Measurements from ENCODE around the gene RHOD.

The RHOD gene

DNA sequence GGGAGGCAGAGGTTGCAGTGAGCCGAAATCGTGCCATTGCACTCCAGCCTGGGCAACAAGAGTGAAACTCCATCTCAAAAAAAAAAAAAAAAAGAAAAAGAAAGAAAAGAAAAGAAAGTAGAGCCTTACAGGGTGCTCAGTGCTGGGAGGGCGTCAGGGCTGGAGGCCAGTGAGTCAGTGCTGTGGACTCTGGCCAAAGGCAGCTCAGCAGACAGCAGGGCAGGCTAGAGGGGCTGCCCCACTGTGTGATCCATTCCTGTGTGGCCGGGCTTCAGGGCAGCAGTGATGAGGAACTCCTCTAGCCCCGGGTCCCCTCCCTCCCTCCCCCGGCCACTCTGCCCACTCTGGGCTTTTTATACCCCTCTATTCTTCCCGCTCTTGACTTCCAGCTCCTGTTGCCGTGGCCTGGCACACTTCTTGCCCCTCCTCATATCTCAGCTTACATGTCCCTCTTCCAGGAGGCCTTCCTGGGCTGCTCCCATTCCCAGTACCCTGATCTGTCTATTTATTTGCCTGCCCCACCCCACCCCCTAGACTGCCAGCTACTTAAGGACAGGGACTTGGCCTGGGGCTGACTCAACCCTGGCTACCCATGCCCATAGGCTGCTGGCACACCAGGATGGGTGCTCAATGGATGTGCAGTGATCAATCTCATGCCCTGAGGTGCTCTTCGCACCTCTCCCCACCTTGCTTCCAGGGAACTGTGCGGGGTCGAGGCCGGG, 23.7 kb upstream of the RHOD start:
- no peak for DNase-seq

- no peak for DNase-seq
Measured at GRCh38 chr11:67033661-67034166, 22.9 kb upstream of the RHOD start.

- no peak for DNase-seq
Measured at GRCh38 chr11:67034350-67034749, 22.3 kb upstream of the RHOD start.

DNA sequence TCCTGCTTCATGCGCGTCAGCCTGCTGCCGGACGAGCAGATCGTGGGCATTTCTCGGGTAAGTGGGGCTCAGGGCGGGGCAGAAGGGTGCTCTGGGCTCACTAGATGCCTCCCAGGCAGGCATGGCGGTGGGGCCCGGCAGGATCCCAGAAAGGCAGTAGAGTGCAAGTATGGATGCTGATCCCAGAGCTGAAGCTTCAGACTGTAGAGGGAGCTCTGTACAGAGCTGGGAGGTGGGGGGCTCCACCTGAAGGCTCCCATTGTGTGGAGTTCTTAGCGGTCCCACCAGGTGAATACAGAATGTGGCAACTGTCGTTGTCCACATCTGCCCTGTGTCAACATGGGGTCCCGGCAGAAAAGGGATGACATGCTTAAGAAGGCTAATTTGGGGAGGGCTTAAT, 16.5 kb upstream of the RHOD start:
- DNase-seq = no peak

- DNase-seq = no peak
Measured at GRCh38 chr11:67041602-67042001, 15.0 kb upstream of the RHOD start.

DNA sequence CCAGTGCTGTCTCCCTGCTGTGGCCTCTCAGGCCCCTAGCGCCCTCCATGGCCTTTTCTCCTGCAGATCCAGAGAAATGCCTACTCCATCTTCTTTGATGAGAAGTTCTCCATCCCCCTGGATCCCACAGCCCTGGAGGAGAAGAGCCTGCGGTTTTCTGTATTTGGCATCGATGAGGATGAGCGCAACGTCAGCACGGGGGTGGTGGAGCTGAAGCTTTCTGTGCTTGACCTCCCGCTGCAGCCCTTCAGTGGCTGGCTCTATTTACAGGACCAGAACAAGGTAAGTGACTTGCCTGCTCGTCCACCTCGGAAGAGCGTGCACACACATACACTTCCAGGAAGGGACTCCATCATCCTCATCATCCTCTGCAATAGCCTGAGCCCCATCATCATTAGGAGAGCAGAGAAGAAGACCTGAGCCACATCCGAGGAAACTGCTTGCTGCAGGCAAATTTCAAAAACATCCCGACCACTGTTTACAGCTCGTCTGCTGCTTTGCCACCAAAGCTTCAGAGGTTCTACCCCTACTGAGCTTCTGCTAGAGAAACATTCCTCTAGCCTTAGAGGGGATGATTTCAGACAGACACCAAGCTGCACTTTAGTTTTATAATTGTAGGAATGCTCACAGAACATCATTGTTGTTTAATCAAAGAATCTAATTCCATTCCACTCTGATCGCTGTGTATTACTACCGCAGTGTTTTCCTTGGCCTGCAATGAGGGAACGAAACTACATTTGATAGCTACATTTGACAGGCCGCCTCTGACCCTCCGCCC, 12.9 kb upstream of the RHOD start:
- no peak for DNase-seq

DNA sequence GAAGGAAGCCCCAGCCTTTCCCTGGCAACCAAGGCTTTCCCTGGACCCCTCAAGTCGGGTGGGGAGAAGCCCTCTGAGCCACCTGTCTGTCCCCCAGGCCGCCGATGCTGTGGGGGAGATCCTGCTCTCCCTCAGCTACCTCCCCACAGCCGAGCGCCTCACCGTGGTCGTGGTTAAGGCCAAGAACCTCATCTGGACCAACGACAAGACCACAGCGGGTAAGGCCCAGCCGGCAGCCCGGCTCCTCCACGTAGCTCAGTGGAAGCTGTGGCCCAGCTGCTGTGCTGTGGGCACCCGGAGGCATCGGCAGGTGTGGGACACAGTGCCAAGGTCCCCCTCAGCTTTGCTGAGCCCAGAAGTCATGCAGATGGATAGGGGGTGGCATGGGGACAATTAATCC, 12.2 kb upstream of the RHOD start:
- DNase-seq = no peak

DNA sequence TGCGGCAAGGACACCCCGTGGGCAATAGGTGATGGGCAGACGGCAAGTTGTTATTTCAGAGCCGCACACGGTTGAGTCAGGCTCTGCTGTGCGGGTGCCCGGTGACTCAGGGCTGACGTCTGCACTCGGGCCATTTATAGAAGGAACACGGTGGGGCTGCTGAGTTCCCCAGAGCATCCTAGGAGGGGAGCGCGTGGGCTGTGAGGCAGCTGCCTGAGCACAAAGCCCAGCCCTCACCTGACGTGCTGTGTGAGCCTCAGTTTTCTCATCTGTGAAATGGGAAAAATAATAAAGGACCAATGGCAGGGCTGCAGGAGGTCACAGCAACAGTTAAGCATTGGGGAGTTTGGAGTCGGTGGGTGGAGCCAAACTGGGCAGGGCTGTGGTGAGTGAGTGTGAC, 11.3 kb upstream of the RHOD start:
- DNase-seq = no peak

DNA sequence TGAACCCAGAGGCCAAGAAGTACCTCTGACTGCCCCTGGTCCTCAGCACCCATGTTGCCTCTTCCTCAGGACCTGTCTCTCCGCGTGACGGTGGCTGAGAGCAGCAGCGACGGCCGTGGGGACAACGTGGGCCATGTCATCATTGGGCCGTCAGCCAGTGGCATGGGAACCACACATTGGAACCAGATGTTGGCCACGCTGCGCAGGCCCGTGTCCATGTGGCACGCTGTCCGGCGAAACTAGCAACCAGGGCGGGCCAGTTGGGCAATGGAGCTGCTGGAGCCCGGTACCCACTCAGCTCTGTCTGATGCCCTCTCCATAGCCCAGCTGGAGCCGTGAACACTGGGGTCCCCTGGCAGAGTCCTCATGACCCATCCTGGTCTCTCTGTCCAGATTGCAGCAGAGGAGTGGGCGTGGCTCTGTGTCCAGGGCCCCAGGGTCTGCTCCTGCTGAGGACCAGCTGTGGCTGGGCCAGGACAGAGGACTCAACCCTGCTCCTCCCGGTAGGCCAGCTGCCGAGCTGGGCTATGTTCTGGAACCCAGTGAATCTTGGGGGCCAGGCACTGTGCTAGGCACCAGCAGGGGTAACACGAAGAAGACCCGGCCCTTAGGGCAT, 8.0 kb upstream of the RHOD start:
- DNase-seq = no peak

DNA sequence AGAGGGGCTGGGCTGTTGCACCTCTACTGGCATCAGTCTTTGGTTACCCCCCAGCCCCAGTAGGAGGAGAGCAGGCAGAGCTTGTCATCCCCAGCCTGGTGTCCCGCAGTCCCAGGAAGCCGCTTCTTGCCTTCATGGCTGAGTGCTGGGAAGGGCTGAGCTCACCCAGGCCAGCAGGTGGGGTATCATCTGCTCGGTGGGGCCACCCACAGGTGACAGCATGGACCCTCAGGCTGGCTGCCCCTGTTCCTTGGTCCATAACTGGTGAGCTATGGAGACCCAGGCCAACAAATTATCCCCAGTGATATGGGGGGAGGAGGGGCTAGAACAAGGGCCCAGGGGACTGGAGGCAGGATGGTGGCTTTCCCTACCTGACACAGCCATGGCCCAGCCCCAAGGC, 6.5 kb upstream of the RHOD start:
- DNase-seq = no peak

DNA sequence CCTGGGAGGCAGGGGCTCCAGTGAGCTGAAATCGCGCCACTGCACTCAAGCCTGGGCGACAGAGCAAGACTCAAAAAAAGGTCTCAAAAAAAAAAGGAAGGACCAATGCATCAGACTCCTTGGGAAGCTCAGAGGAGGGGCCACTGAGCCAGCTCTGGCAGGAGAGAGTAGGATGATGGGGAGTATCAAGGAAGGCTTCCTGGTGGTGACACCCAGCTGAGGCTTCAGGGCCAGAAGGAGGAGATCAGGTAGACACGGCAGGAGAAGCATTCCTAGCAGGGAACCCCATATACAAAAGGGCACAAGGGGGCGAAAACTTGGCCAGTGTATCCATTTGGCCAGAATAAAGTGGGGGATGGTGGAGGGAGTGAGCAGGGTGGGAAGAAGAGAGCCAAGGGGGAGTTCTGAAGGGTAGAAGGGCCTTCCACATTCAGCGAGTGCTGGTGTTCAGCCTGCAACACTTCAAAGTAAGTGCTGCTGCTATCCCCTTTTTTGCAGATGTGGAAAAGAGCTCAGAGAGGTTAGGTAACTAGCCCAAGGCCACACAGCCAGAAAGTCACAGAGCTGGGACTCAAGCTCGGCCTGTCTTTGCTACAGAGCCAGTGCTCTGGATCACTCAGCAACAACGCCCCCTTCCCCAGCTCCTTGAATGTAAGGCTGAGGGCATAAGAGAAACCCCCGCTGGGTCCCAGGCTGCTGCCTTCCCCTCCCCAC, 5.3 kb upstream of the RHOD start:
- DNase-seq = no peak

DNA sequence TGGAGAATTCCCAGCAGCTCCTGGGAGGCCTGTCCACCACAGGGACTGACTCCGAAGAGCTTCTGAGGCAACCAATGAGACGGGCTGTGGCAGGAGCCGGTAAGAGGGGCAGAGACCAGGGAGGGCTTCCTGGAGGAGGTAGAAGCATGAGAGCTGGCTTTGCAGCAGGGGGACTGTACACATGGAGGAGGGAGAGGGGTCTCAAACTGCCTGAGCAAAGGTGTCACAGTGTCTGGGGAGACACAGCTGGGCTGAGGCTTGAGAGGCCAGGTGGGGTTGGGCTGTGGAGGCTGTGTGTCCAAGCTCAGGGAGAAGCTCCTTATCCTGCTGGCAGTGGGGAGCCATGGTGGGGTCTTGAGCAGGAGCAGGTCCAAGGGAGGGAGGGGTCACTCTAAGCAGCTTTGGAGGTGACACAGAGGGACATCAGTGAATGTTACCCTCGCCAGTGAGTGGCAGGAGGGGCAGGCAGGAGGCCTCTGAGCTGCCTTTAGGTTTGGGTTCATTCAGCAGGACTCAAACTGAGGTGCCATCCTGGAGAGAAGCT, 4.6 kb upstream of the RHOD start:
- no peak for DNase-seq

DNA sequence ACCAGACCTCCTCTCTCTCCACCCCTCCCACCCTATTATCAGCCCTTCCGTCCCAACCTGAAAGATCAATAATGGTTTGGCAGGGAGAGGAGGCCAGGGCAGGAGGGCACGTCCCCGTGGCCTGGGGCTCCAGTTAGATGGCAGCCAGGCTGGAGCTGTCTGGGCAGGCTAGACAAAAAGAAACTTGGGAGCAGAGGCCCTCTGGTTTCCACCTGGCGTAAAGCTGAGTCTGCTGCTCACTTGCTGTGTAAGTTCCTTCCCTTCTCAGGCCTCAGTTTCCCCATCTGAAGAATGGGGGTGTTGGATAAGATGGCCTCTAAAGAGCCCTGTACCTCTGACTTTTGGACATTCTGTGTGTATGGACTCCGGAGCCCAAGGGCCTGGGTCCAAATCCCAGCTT, 3.8 kb upstream of the RHOD start:
- DNase-seq = no peak

GRCh38 chr11:67053896-67054329, 2.7 kb upstream of the RHOD start:
- peak; percentile 17 for DNase-seq

DNA sequence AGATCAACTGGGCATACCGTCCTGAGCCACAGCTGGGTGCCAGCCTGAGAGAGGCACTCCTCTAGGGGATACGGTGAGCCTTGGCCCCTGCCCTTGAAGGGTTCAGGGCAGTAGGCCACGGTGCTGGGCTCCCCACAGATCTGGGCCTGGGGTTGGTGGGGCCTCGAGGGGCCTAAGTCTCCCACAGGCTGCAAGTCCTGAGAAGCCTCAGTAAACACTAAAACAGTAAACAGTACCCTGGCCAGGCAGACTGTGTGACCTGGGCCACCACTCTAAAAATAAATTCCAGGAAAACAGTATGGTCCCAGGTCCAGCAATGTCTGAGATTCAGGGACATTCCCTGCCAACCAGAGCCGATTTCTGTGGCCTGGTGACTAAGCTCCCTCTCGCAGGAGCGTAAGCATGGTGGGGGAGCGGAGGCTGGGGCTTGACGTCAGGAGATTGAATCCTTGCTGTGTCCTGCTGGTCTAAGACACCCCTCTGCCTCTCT, 2.3 kb upstream of the RHOD start:
- DNase-seq = no peak

DNA sequence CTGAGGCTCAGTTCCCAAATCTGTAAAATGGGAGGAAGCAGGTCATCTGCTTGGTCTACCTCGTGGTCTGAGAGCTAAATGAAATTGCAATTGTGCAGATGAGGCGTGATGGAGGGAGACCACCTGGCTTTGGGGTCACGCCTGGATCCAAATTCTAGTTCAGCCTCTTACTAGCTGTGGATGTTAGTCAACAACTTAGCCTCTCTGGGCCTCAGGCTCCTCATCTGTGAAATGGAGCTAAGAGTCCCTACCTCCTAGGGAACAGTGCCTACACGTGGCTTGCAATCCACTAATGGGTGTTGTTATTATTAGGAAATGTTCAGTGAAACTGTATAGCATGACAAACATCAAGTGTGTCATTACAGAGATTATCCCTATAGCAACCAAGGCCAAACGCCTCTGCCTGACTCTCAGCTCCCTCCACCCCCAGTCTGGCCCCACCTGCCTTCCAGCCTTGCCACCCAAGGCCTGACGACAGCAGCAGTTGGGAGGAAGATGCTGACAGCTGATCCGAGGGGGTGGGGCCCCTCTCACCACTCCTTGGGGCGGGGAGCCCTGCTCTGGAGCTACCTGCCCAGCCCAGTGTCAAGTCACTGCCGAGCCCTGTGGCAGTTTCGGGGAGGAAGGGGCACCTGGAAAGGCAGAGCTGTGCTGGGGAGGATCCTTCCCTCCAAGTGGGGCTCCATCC, 1.7 kb upstream of the RHOD start:
- DNase-seq = no peak

DNA sequence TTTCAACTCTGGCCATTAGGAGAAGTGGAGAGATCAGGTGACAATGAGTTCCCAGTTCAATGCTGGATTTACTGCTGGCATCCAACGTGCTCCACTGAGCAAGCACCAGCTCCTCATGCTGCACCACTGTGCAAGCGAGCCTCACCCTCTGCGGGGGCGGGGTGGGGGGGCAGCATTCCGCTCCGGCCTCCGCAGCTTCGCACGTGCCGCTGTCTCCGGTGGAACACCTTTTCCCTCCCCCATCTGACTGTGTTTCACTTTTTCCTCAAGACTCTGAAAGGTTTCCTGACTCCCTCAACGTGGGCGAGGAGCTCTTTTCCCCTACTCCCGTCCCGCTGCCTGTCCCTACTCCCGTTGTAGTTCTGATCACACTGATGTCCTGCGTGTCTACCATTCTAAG, 835 bp upstream of the RHOD start:
- DNase-seq = no peak

- DNase-seq = no peak
Measured at GRCh38 chr11:67057205-67057672, 592 bp downstream of the RHOD start.

GRCh38 chr11:67058506-67058905, 1.9 kb downstream of the RHOD start:
- no peak for DNase-seq

- DNase-seq = no peak
Measured at GRCh38 chr11:67059671-67060070, 3.0 kb downstream of the RHOD start.

GRCh38 chr11:67060111-67060522, 3.5 kb downstream of the RHOD start:
- no peak for DNase-seq
